A549 (cell line): ENCODE measurements around the gene GRAMD1A.

Experiments used
- EHF ChIP-seq: fragments of 250-450 bp; sonication (Bioruptor Pico); IDR thresholded peaks from 2 replicates; pipeline ENCODE4 v1.5.0; 2020; ENCODE audit warnings: mild to moderate bottlenecking
- POLR2AphosphoS2 ChIP-seq: conservative IDR thresholded peaks from 2 replicates; pipeline ENCODE4 v1.6.1; 2012; ENCODE audit warnings: low read length, improper control_type of control experiment, inconsistent platforms
- RNF2 ChIP-seq: fragments of 200-600 bp; sonication (generic); IDR thresholded peaks from 2 replicates; pipeline ENCODE4 v1.6.1; 2016; ENCODE audit warnings: low read depth, mild to moderate bottlenecking, antibody characterized with exemption, moderate library complexity, borderline replicate concordance
- TF ChIP-seq, protein P1 (sequence below): fragments of >200 bp; sonication (Bioruptor Twin); formaldehyde crosslinking; IDR thresholded peaks from 3 replicates; pipeline ENCODE4 v1.5.1; 2016

DNA sequence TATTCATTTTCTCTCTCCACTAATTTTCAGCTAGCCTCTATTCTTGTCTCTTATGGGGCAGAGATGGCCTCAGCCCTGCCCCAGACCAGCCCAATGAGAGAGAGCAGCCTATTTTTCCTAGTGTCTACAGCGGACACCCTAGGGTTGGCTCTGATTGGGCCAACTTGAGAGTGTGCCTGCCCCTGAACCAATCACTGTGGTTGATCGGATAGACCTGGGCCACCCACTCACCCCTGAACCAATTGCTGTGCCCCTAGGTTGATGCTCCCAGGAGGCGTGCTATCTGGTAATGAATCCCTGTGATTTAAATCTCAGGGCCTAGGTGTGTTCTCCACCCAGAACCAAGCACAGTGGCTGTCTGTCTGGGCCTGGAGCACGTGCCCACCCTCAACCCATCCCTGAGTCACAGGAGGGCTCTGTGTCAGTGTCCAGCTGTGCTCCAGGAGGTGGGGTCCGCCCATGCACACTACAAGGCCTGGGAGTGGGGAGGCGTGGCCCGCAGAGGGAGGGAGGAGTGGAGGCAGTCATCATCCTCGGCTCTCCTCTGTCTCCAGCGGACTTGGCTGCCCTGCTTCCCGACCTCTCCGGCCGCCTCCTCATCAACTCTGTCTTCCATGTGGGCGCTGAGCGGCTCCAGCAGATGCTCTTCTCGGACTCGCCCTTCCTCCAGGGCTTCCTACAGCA lies 15.3 kb downstream of the GRAMD1A start:
- TF ChIP-seq, protein P1, sequence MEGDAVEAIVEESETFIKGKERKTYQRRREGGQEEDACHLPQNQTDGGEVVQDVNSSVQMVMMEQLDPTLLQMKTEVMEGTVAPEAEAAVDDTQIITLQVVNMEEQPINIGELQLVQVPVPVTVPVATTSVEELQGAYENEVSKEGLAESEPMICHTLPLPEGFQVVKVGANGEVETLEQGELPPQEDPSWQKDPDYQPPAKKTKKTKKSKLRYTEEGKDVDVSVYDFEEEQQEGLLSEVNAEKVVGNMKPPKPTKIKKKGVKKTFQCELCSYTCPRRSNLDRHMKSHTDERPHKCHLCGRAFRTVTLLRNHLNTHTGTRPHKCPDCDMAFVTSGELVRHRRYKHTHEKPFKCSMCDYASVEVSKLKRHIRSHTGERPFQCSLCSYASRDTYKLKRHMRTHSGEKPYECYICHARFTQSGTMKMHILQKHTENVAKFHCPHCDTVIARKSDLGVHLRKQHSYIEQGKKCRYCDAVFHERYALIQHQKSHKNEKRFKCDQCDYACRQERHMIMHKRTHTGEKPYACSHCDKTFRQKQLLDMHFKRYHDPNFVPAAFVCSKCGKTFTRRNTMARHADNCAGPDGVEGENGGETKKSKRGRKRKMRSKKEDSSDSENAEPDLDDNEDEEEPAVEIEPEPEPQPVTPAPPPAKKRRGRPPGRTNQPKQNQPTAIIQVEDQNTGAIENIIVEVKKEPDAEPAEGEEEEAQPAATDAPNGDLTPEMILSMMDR = no peak
- TF ChIP-seq POLR2AphosphoS2 = no peak
- no peak for TF ChIP-seq RNF2
- no peak for TF ChIP-seq EHF (CRISPR knock-in tag)
